T-helper 2 cell (primary cell): ENCODE data around the gene PANK1.
"Not testable (repeated sequence)": the region's sequence is repeated elsewhere in the genome, so short reads cannot be mapped to it uniquely, and the experiment has no call there.

Source experiments
- DNase-seq, 5 experiments: peaks; one replicate each; pipeline versions ENCODE4 v3.0.0 to v3.0.0-alpha.2; 2012 to 2022

The PANK1 gene

DNA sequence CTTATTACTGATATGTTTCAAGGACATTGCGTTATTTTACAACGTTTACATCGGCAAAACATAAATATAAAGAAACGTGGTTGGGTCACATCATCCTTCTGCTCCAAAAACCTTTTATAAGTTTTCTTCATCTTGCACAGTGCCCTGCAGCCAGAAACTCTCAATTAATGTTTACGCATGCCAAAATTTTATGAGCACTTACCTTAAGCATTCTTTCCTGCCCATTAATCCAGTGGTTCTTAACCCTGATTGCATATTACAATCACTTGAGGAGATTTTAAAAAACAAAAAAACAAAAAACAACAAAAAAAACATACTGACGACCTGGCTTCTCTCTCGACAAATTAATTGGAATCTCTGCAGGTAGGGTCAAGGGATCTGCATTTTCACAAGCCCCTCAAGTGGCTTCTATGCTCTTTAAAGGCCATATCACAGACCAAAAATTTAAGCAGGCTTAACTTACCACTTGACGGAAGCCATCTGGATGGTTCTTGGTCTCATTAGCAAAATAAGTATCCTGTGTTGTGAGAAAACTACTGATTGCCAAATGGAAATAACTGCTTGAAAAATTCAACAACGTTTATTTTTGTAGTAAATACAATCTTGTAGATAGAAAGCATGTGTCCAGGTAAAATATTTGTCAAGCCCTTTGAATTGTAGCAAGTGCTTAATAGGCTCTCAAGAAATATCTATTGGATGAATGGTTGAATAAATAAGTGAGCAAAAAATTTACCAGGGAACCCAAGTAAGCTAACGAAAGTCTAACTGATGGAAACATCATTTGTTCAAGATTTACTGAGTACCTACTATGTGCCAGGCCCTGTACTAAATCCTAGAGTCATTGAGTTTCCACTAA is 78.7 kb downstream of the PANK1 start:
- DNase-seq, result no peak

DNA sequence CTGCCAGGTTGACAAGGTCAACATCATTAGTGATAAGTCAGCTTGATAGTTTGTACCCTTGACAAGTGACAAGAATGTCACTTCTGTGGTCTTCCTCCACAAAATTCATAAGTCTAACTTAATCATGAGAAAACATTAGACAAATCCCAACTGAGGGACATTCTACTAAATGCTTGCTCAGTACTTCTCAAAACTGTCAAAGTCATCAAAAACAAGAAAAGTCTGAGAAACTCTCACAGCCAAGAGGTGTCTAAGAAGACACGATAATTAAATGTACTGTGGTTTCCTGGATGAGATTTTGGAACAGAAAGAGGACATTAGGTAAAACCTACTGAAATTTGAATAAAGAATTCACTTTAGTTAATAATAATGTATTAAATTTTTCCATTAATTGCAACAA is 79.9 kb downstream of the PANK1 start:
- DNase-seq, result no peak

DNA sequence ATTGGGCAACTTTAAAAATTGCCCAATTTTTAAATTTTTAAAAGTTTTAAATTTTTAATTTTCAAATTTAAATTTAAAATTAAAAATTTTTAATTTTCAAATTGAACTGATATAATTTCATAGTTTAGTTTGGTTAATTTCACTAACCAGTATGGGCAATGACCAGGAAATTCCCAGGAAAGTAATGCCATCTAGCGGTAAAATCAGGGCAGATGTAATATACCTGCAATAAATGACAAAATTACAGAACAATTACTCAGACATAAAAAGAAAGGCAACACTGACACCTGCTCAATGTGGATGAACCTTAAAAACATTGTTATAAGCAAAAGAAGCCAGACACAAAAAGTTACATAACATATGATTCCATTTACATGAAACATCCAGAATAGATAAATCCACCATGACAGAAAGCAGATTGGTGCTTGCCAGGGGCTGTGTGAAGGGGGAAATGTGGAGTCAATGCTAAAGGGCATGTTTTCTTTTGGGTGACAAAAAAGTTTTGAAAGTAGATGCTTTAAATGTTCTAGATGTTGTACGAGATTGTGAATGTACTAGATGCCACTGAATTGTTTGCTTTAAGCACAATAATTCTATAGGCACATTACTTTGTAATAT is 81.1 kb downstream of the PANK1 start:
- peak in 2 of 5 experiments; percentile 9 to 38 for DNase-seq

DNA sequence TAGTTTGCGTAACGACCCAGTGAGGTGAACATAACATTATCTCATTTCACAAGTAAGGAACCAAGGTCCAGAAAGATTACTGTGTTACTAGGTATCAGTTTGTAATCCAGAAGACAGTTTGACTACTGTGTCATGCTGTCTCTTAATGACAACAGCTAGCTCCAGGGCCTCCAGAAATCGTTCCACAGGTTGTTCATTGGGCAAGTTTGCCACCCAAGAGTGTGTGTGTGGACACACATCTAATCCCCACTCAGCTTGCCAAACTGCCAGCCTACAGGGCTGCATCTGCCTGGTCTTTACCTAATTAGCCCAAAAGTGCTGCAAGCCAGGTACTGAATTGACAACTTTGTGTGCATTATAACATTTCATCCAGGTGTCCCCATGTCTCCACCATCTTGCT is 81.7 kb downstream of the PANK1 start:
- DNase-seq, result no peak

DNA sequence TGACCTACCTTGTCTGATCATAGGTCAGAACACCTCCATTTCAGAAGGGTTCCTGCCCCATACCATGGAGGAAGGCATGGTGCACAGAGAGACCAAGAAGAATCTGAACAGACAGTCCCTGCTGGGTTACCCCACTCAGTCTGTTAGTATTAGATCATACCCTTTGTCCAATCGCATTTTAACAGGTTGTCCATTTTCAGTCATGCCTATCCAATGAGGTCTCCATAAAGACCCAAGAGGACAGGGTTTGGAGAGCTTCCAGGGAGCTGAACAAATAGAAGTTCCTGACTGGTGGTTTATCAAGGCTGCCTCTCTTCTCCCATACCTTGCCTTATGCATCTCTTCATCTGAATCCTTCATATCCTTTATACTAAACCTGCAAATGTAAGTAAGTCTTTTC is 88.4 kb downstream of the PANK1 start:
- DNase-seq, result no peak

DNA sequence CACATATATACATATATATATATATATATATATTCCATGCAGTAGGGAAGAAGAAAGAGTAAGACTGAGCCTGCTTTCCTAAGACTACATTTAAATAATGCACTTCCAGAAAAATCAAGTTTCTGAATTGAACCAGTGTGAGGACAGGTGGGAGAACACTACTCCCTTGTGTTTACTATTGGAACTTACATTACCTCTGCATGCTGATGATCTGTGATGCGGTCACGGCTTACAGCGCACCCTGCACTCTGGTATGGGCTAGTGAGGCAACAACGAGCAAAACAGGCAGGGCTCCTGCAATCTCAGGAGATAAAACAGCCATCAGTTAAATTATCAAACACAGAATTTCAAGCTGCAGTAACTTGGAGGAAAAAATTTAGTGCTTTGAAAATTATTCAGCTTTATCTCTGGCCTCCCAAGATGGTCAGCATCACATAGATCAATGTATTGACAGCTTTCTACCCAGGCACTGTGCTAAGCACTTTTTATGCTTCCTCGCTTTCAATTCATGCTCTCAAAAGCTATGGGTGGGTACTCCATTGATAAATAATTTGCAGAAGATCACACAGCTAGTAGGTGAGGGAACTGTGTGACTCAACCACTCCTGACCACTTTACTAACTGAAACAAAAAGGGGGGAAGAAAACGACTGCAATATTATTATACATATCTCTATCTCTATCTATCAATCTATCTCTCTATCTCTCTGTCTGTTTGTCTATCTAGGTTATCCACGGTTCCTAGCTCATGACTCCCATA is 89.2 kb downstream of the PANK1 start:
- DNase-seq, result no peak

DNA sequence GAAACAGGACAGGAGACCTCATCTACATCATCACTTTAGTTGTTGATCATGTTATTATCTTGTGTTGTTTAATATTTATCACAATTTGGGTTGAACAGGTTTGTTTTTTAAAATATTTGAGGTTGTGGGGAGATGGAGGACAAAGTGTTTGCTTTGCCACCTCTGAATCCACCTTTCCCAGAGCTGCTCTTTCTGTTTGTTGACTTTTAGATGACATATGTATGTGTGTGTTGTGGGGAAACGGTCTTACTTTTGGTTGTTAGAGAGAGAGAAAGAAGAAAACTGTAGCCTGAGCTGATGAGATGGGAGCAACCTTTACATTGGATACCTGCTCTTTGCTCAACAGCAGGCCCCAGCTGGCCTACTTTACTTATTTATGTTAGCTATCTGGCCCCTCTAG is 90.6 kb downstream of the PANK1 start:
- DNase-seq, result no peak

DNA sequence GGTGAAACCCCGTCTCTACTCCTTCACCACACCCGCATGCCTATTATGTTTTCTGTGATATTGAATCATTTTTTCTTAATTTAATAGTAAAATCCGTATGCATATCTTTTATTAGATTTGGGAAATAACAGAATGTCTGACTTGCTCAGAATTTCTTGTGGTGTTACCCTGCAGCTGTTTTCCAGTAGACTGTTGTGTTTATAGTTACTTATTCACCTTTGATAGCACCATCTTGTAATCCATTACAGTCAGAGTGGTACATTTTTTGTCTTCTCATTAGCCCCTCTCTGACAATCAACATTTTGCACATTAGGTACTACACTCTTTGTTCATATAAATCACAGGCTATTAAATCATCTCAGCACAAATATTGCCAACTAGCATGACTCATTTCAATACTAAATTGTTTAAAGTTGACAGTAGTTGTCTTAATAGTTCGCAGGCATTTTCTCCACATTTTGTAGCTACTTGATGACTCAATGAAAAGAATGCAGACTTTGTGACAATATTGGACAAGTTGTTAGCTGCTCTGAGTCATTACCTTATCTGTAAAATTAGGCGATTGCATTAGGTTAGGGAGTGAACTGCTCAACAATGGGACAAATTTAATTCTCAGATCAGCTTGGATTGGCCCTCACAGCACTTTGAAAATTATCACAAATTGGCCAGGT is 91.8 kb downstream of the PANK1 start:
- DNase-seq, result peak in 1 of 5 experiments; percentile 24

DNA sequence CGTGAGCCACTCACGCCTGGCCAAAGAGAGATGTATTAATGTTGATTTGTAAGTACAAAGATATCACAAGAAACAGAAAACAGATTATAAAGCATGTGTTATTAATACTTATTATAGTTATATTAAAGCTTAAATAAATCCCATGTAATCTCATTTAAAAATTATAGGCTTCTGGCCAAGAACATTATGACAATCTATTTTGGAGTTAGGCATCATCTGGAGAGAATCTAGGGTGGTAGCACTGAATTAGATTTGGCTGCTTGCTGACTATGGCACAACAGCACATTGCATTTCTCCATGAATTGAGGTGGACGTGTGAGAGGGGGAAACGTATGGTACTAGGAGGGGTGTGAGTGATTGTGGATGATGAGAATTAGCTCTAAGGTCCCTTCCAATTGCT is 92.8 kb downstream of the PANK1 start:
- no peak for DNase-seq

DNA sequence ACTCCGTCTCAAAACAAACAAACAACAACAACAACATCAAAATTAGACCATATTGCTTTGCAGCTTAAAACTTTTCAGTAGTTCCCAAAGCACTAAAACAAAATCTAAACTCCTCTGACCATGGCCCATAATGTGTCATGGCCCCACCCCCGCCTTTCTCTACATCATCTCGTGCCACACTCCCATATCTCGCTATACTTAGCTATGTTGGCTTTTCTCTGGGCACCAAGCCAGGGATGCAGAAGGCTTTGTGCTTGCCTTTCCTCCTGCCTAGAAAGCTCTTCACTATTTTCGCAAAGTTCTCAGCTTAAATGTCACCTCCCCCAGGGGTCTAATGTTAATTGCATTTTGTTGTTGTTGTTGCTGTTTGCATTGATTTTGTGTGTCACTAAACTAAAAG is 94.5 kb downstream of the PANK1 start:
- DNase-seq, result no peak

DNA sequence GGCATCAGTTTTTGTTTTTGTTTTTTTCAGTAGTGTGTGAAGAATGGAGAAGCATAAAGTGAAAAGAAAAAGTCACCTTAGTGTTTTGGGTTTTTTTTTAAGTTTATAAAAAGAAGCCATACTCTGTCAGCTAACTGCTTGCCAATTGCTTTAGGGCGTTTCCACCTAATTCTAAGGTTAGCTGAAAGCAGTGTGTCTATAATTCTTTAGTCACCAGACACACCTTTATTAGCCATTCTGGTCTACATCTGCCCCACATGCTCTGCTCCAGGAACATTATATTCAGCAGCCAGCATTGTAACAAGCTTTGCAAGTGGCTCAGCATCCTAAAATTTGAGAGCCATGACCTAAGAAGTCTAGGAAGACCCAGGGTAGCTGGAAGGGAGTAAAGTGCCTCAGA is 95.5 kb downstream of the PANK1 start:
- no peak for DNase-seq

DNA sequence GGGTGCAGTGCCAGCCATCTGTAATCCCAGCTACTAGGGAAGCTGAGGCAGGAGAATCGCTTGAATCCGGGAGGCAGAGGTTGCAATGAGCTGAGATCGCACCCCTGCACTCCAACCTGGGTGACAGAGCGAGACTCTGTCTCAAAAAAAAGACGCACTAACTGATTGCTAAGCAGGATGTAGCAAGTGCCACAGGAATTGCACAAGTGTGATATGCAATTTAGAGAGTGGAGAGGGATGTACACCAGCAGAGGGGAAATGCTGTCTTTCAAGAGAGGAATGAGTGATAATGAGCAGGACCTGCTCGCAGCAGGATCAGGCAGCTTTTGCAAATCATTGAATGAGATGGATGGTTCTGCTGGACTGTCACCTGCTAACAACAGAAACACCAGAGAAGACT is 96.4 kb downstream of the PANK1 start:
- no peak for DNase-seq

DNA sequence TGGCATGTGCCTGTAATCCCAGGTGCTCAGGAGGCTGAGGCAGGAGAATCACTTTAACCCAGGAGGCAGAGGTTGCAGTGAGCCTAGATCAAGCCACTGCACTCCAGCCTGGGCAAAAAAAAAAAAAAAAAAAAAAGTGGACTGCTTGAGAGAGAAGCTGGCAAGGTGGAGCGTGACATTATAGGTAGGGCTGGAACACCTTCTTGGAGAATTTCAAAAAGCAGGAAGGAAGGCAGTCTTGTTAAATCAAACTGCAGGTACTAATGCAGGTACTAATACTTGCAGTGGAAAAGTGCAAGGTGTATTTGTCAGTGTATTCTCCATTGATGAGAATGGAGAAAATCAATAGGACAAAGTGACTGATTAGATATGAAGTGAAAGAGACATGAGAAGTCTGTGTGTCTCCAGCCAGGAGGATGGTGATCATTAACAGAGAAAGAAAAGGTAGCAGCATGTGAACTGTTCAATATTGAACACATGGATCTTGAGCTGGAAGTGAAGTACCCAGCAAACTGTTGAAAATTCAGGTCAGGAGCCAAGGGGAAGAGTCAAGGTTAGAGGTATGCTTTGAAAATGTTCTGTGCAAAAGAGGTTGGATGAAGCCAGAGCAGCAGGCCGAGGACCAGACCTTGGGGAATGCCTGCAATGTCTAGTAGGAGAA is 97.1 kb downstream of the PANK1 start:
- DNase-seq, result no peak

DNA sequence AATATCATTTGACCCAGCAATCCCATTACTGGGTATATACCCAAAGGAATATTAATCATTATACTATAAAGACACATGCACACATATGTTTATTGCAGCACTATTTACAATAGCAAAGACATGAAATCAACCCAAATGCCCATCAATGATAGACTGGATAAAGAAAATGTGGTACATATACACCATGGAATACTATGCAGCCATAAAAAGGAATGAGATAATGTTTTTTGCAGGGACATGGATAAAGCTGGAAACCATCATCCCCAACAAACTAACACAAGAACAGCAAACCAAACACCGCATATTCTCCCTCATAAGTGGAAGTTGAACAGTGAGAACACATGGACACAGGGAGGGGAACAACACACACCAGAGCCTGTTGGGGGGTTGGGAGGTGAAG is 98.4 kb downstream of the PANK1 start:
- DNase-seq, result not testable (repeated sequence)

DNA sequence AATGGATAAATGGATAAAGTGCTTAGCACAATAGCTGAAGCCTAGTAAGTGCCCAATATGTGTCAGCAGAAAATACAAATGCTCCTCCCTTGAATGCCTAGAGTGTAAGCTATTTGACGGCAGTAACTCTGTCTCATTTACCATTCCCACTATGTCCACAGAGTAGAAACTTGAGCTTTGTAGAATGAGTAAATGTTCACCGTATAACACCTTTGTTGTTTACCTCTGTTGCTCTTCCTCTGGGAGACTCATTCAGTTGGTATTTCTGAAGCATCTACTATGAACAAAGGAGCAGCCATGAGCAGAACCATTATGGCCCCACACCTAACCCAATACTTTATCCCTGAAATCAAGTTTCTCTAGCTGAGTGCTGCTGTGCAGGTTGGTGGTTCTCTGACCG is 101.2 kb downstream of the PANK1 start:
- no peak for DNase-seq

DNA sequence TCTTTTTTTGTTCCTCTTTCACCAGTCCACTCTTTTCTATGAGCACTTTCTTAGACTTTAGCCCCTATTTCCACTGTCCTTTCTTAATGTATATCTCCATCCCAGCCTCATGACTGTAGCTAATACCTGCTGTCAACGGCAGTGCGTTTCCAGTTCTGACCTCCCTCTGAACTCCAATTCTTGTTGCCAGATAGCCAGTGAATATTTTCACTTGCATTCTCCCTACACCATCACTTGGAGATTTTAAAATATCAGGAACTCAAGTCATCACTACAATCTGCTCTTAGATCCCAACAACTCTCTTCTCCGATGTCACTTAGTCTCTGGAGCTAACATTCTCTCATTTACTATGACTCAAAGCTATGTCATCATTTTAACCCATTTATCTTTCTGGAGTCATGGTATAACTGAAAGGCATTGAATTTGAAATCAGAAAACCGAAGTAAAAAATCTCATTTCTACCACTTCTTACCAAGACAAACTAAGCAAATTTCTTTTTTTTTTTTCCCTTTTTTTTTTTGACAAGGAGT is 104.6 kb downstream of the PANK1 start:
- DNase-seq, result no peak

DNA sequence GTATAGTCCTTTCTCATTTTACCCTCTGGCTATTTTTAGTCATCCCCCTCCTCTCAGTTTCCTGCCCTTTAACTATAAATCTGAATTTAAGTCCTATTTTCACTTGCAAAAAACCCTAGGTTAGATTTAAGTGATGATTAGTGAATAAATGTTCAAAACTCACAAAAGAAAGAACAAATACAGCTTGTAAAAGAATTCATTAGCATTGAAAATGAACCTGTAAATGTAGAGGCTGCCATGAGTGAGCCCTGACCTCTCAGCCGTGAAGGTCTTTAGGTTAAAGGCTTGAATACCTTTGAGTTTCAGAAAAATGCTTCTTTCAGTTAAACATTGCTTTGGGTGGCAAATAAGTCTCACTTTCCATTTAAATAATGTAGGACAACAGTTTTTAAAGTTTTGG is 107.7 kb downstream of the PANK1 start:
- no peak for DNase-seq

DNA sequence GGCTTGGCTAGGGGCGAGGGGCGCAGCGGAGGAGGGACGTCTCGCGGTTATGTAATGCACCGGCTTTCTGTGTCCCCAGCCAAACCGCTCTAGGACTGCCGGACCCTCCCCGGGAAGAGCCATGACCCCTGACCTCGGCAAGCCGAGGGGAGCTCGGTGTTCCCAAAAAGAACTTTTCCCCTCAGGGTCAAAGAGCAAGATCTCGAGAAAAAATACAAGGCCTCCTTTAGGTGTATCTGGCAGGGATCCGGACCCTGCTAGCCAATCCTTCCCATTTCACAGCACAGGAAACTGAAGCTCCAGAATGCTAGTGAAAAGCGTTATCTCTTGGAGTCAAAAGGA is 109.1 kb downstream of the PANK1 start:
- no peak for DNase-seq

DNA sequence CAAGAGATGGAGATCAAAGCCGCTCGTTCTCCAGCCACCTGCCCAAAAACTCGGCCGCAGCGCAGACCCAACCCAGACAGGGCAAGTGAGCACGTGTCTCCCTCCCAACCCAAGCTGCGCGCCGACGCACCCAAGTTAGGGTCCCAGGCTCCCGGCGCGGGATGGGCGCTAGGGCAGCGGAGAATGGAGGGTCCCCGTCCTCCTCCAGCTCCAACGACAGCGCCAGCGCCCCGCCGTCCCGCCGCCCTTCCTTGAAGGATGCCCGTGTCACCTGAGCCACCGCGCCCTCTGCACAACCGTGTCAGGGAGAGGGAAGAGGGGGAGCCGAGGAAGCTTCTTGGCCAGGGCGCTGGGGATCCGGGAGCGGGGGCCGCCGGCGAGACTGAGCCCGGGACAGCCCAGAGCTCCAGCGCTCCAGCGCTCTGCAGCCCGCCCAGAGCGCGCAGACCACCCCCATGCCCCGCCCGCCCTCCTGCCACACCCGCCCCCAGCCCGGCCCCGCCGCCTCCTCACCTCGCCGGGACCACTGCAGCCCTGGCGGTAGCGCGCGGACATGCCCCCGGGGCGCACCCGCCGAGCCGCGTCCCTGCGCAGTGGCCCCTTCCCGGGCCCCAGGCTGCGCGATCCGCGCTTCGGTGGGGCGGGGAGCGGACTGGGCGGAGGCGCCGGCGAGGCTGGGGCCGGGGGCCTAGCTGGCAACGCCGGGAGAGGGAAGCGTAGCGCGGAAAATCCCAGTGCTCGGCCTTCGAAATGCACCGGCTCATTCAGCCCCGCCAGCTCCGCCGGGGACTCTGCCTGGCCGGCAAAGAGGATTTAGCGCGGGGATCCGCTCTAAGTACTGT is 109.7 kb downstream of the PANK1 start, which contains the start of gene SLC16A12:
Gene SLC16A12 (minus strand): TSS at position 424 of the 842 bp plus-strand sequence. CDS start 73,016 bp downstream, outside the sequence.
- peak in 1 of 5 experiments; percentile 2 for DNase-seq

DNA sequence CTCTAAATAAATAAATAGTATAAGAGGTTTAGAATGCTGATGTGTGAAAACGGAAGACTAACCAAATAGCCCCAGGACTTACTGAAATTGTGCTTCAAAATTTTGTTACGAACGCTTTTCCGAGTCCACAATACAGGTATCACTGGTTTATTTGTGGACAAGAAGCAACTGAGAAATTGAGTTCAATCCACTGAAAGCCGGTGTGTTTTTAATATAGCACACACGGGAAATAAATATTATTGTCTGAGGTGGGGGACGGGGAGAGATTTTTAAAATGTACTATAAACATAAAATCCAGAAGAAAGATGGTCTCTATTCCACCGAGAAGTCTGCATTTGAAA is 110.2 kb downstream of the PANK1 start:
- DNase-seq, result no peak
